ENCODE results near the gene RBM47. TPM values are rescaled to one million over a fixed set of nuclear protein-coding genes. Genes with fewer than 3 reads are reported as not detected.

Gene RBM47
- total and polyA plus RNA-seq, 10 of the 15 experiments (the other 5 are each of a cell fraction or from before 2014, with no cell fraction given) = 7.9 to 45.0 (median 28.7) TPM

DNA sequence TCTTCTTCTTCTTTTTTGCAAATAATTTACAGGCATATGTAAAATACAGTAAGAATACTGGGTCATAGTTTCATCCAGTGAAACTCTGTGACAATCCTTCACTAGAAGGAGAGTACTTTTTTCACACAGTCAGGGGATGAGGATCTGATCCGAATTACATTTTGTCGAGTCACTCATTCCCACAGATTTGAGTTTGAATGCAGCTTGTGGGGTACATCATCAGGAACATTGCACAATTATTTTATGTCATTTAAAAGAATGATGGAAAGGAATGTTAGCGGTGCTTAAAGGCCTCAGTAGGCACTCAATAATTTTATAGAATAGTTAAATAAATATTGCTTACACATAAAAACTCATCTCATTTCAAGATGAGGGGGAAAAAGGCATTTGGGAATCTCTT, 205.9 kb downstream of the RBM47 start:
- no peak overlapping the region for H3K9ac ChIP-seq (ENCODE audit: control insufficient read depth, insufficient read depth, low read length)
- peaks cover 2% of the 10 kb centered on the region; the same call in 1 of the 3 replicates for H3K9me3 ChIP-seq (replicated peaks; ENCODE audit: control insufficient read depth, insufficient read depth, low read length)
- RAD21 ChIA-PET (ENCODE audit: unreplicated experiment) = interaction anchor here (1.0 kb wide), 1 partner anchor 9 kb away, joined by 4 read pairs; no protein-coding TSS in a partner anchor
- in situ Hi-C loops (cut with MboI) = no loop called here
- CTCF ChIA-PET = interaction anchor here (1.0 kb wide), 1 partner anchor 15 kb away, joined by 3 read pairs; no protein-coding TSS in a partner anchor
- no peaks in the 10 kb centered on the region for H4K20me1 ChIP-seq (ENCODE audit: control insufficient read depth, insufficient read depth)
- no peak overlapping the region for H3K27ac ChIP-seq (ENCODE audit: control insufficient read depth, insufficient read depth)
- no peak overlapping the region for H2AFZ ChIP-seq (ENCODE audit: control insufficient read depth, low read depth, low read length)
- peaks cover 10 to 14% of the 10 kb centered on the region in 2 experiments for H3K36me3 ChIP-seq (ENCODE audit: control insufficient read depth in 2 of 2, insufficient read depth in 2 of 2, low read length in 1 of 2)
- H3K4me1 ChIP-seq (ENCODE audit: control insufficient read depth, insufficient read depth, low read length) = peaks cover 9% of the 10 kb centered on the region; the same call in 1 of the 2 replicates
- DNase-seq (ENCODE audit: low read depth, low spot score) (no peak), ATAC-seq (no peak), FAIRE-seq (no peak)
- no peak overlapping the region for H3K4me2 ChIP-seq (ENCODE audit: control insufficient read depth, insufficient read depth)
- no TSS peak for BruUV-seq (replicated peaks)
- H3K4me3 ChIP-seq = no peak overlapping the region
- WGBS (ENCODE audit: insufficient coverage, insufficient replicate concordance, low lambda C conversion rate, missing lambda C conversion rate) = 100% methylated on average over 3 of the region's 3 CpGs
- intact Hi-C loops (cut with micrococcal nuclease; ENCODE audit: unreplicated experiment) = no loop called here
- no peaks in the 10 kb centered on the region for H3K79me2 ChIP-seq (ENCODE audit: control insufficient read depth, insufficient read depth, low read length)
- TF ChIP-seq ATF7 (IDR thresholded peaks at IDR 0.05; ENCODE audit: low read depth) = no peak
- TF ChIP-seq JUND (IDR thresholded peaks at IDR 0.05; ENCODE audit: low read depth, low read length) = no peak
- TF ChIP-seq SUPT20H (IDR thresholded peaks at IDR 0.05; ENCODE audit: borderline replicate concordance, control insufficient read depth, low read depth, low read length) = no peak
- TF ChIP-seq NR2F1 (conservative IDR thresholded peaks at IDR 0.05) = no peak
- TF ChIP-seq, protein P1, sequence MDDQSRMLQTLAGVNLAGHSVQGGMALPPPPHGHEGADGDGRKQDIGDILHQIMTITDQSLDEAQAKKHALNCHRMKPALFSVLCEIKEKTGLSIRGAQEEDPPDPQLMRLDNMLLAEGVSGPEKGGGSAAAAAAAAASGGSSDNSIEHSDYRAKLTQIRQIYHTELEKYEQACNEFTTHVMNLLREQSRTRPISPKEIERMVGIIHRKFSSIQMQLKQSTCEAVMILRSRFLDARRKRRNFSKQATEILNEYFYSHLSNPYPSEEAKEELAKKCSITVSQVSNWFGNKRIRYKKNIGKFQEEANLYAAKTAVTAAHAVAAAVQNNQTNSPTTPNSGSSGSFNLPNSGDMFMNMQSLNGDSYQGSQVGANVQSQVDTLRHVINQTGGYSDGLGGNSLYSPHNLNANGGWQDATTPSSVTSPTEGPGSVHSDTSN (IDR thresholded peaks at IDR 0.05; ENCODE audit: insufficient replicate concordance, low read depth, low read length) = no peak
- TF ChIP-seq POLR2AphosphoS5 (IDR thresholded peaks at IDR 0.05; ENCODE audit: low read length) = no peak
- TF ChIP-seq DPF2 (IDR thresholded peaks at IDR 0.05) = no peak
- TF ChIP-seq IRF4 (IDR thresholded peaks at IDR 0.05; ENCODE audit: low read depth, low read length) = no peak
- TF ChIP-seq, protein P2, sequence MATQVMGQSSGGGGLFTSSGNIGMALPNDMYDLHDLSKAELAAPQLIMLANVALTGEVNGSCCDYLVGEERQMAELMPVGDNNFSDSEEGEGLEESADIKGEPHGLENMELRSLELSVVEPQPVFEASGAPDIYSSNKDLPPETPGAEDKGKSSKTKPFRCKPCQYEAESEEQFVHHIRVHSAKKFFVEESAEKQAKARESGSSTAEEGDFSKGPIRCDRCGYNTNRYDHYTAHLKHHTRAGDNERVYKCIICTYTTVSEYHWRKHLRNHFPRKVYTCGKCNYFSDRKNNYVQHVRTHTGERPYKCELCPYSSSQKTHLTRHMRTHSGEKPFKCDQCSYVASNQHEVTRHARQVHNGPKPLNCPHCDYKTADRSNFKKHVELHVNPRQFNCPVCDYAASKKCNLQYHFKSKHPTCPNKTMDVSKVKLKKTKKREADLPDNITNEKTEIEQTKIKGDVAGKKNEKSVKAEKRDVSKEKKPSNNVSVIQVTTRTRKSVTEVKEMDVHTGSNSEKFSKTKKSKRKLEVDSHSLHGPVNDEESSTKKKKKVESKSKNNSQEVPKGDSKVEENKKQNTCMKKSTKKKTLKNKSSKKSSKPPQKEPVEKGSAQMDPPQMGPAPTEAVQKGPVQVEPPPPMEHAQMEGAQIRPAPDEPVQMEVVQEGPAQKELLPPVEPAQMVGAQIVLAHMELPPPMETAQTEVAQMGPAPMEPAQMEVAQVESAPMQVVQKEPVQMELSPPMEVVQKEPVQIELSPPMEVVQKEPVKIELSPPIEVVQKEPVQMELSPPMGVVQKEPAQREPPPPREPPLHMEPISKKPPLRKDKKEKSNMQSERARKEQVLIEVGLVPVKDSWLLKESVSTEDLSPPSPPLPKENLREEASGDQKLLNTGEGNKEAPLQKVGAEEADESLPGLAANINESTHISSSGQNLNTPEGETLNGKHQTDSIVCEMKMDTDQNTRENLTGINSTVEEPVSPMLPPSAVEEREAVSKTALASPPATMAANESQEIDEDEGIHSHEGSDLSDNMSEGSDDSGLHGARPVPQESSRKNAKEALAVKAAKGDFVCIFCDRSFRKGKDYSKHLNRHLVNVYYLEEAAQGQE (IDR thresholded peaks at IDR 0.05; ENCODE audit: low read depth, low read length) = no peak
- no peak for TF ChIP-seq IKZF2 (IDR thresholded peaks at IDR 0.05)
- TF ChIP-seq CBX3 (IDR thresholded peaks at IDR 0.05; ENCODE audit: borderline replicate concordance, low read depth) = no peak
- no peak for TF ChIP-seq RAD51 (IDR thresholded peaks at IDR 0.05)
- POLR2A ChIA-PET = no interaction called here
- SMC1A ChIA-PET (ENCODE audit: uncharacterized antibody, unreplicated experiment) = interaction anchor here (1.0 to 2.4 kb wide), 3 partner anchors 52 to 294 kb away, joined by 3 to 8 read pairs (median 3); no protein-coding TSS in a partner anchor
- H3K27me3 ChIP-seq (replicated peaks in 1 of 2; ENCODE audit: control insufficient read depth in 2 of 2, insufficient read depth in 2 of 2, low read length in 1 of 2) = no peaks in the 10 kb centered on the region

All from GM12878 (cell line).